Pulmonary artery endothelial cell (primary cell): ENCODE measurements around the gene YIPF6. TPM values are rescaled to one million over a fixed set of nuclear protein-coding genes. Genes with fewer than 3 reads are reported as not detected.
"Not testable (repeated sequence)": the region's sequence is repeated elsewhere in the genome, so short reads cannot be mapped to it uniquely, and the experiment has no call there.

ENCODE experiments used
- DNase-seq: peaks from one replicate; pipeline ENCODE4 v3.0.0-alpha.2; 2011; ENCODE audit warnings: low read depth, low spot score
- total RNA-seq: library from RNA; depleted of rRNA; stranded (reverse); fragments of >200 nt; gene quantifications from 2 replicates; pipeline ENCODE4 v1.2.3, GENCODE V29; 2014

YIPF6 gene, protein sequence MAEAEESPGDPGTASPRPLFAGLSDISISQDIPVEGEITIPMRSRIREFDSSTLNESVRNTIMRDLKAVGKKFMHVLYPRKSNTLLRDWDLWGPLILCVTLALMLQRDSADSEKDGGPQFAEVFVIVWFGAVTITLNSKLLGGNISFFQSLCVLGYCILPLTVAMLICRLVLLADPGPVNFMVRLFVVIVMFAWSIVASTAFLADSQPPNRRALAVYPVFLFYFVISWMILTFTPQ
- total RNA-seq = 24.1 and 25.1 TPM in 2 replicates

DNA sequence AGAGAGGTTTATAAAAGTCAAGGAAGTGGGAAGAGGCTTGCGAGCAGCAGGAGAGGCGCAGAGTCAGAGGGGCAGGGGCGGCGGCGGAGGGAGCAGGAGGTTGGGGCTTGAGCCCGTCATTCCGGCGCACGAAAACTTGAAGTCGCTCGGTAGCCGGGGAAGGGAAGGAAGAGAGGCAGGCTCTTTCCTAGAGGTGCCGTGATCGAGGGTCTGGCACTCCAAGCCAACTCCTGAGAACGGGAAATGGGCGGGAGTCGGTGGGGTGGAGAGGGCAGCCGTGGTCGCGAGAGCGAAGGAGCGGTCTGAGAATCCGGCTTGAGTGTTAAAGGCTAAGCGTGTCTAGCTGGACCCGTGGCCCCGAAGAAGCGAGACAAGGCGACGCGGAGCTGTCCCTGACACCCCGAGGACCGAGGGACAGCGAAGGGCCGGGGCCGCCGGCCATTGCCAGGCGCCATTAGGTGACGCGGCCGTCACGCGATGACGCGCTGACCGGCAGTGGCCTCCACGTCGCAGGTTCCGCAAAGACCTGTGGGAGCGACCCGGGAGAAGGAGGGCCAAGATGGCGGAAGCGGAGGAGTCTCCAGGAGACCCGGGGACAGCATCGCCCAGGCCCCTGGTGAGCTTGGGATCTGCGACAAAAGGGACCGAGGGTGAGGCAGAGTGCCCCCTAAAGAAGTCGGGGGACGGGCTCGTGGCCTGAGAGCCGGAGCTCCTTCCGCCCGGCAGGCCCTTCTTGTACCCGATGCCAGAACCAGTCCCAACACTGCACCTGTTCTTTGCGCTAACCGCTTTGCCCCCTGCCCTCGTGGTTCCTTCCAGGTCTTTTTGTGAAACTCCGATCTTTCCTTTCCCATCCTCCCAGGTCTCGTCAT is at the start of gene YIPF6:
Gene YIPF6 (plus strand): TSS at position 544 of the 872 bp plus-strand sequence. CDS start 16 bp downstream, at position 560.
- peak; percentile 33 for DNase-seq

DNA sequence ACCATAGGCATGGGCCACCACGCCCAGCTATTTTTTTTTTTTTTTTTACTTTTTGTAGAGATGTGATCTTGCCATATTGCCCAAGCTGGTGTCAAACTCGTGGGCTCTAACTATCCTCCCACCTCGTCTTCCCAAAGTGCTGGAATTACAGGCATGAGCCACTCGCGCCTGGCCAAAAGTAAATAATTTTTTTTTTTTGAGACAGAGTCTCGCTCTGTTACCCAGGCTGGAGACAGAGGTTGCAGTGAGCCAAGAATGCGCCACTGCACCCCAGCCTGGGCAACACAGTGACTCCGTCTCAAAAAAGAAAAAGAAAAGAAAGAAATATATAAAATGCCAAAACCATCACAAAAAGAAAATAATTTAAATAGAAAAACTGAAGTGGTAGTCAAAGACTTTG is 47.1 kb upstream of the YIPF6 start:
- DNase-seq = no peak

DNA sequence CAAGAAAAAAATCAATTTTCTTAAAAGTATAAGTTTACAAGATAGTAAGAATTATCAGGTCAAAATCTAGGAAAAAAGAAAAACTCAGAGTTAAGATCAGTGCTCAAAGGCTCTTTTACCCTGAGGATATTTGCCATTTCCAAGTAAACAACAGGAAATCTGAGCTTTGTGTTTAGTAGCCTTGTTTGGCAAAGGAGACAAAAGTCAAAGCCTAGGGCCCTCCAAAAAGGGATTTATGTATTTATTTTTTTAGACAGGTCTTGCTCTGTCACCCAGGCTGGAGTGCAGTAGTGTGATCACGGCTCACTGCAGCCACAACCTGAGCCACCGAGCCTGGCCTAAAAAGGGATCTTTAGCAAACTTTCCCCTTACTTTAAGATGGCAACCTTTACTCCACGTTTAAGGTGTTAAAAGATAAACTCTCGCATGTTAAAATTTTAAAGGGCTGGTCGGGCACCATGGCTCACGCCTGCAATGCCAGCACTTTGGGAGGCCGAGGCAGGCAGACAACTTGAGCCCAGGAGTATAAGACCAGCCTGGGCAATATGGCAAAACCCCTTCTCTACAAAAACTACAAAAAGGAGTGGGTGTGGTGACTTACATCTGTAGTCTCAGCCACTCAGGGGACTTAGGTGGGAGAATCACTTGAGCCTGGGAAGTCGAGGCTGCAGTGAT is 44.2 kb upstream of the YIPF6 start:
- no peak for DNase-seq

DNA sequence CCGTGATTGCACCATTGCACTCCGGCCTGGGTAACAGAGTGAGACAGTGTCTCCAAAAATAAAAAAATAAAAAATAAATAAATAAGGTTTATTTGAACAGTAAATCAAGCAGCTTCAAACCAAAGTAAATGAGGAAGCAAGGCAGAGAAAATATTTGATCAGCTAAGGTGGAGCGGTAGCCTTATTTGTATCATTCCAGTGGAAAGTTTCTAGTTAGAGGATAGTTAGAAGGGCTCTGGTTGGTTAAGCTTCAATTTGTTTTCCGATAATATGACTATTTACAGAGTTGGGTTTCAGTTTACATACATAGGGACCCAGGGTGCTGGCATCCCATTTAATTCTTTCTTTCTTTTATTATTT is 43.7 kb upstream of the YIPF6 start:
- no peak for DNase-seq

DNA sequence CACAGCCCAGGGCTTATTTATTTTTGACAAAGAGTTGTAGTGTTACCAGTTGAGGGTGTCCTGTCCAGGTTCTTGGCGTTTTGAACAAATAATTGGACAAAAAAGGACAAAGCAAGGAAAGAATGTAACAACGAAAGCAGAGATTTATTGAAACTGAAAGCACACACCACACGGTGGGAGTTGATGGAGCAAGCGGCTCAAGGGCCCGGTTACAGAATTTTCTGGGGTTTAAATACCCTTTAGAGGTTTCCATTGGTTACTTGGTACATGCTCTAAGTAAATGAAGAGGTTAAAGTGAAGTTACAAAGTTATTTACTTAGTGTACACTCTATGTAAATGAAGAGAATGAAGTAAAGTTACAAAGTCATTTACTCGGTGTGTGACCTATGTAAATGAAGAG is 37.8 kb upstream of the YIPF6 start:
- no peak for DNase-seq

DNA sequence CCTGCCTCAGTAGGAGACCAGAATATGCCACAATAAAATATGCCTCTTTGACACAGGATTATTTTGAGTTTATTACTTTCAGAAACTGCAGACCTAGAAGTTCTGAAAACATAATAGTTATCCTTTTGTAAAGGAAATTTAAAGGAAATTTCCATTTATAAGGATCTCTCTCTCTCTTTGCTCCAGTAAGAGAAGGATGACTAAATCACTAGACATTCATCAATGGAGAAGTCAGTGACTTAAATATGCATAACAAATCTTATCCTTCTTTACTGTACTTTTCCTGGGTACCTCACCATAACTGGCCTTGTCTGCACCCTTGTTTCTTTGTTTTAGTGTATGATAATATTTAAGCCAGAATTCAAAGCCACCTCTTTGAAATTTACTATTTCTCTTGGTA is 37.3 kb upstream of the YIPF6 start:
- DNase-seq = no peak

DNA sequence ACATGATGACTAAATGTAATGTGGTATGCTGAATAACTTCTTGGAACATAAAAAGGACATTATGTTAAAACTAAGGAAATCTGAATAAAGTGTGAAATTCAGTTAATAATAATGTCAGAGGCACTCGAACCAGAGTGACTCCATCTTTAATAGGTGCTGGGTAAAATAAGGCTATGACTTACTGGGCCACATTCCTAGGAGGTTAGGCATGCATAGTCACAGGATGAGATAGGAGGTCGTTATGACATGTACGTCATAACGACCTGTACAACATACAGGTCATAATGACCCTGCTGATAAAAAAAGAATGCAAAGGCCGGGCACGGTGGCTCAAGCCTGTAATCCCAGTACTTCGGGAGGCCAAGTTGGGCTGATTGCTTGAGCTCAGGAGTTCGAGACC is 36.7 kb upstream of the YIPF6 start:
- DNase-seq = no peak

DNA sequence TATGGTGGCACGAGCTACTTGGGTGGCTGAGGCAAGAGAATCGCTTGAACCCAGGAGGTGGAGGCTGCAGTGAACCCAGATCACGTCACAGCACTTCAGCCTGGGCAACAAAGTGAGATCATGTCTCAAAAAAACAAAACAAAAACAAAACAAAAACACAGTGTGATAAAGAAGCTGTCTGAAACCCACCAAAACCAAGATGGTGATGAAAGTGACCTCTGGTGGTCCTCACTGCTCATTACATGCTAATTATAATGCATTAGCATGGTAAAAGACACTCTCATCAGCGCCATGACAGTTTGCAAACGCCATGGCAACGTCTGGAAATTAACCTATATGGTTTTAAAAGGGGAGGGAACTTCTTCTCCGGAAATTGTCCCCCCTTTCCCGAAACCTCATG is 36.2 kb upstream of the YIPF6 start:
- no peak for DNase-seq

DNA sequence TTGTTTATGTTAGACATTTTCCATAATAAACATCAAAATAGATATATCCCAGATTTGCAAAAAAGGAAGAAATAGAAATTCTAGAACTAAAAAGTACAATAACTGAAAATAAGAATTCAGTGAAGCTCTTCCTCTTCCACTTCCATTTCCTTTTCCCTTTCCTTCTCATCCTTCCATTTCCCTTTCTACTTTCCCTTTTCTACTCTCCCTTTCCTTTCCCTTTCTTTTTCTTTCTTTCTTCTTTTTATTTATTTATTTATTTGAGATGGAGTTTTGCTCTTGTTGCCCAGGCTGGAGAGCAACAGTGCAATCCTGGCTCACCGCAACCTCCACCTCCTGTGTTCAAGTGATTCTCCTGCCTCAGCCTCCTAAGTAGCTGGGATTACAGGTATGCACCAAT is 35.0 kb upstream of the YIPF6 start:
- DNase-seq = no peak

DNA sequence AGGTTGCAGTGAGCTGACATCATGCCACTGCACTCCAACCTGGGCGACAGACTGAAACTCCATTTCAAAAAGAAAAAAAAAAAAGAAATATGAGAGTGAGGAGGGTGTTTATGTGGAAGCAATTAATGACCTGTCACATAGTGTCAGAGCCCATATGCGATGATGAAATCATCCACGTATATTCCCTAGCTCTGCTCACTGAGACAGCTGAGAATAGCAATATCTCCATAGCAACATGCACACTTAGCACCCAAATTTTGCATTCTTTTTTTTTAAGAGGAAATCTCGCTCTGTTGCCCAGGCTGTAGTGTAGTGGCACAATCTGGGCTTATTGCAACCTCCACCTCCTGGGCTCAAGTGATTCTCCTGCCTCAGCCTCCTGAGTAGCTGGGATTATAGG is 34.1 kb upstream of the YIPF6 start:
- DNase-seq = no peak

DNA sequence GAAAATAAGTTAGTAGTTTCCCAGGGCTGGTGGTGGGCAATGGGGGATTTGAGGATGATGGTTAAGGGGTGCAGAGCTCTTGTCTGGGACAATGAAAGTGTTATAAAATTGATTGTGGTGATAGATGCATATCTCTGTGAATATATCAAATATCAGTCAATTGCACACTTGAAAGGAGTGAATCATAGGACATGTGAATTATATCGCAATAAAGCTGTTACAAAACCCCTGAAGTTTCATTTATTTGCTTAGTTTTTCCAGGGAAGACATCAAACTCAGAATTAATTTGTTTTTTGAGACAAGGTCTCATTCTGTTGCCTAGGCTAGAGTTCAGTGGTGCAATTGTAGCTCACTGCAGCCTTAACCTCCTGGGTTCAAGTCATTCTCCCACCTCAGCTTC is 17.9 kb upstream of the YIPF6 start:
- DNase-seq = no peak

DNA sequence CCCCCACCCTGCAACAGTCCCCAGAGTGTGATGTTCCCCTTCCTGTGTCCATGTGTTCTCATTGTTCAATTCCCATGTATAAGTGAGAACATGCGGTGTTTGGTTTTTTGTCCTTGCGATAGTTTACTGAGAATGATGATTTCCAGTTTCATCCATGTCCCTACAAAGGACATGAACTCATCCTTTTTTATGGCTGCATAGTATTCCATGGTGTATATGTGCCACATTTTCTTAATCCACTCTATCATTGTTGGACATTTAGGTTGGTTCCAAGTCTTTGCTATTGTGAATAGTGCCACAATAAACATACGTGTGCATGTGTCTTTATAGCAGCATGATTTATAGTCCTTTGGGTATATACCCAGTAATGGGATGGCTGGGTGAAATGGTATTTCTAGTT is 12.7 kb upstream of the YIPF6 start:
- not testable (repeated sequence) for DNase-seq

DNA sequence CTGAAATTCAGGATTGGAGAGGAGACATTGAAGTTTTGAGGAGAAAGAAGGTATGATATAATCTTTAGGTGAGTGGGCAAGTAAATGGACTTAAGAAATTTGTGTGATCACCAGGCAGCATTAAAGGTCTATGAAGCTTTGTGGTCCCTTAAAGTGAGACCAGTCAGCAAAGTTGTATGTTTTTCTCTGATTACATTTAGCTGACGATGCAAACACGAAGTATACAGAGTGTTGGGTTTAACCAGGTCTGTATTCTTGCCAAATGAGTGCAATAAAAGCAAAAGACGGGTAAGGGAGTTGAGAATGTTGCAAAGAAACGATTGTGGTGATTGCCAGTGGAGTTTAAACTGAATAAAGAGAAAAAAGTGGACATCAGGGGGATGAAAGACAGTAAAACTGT is 11.6 kb upstream of the YIPF6 start:
- DNase-seq = no peak

DNA sequence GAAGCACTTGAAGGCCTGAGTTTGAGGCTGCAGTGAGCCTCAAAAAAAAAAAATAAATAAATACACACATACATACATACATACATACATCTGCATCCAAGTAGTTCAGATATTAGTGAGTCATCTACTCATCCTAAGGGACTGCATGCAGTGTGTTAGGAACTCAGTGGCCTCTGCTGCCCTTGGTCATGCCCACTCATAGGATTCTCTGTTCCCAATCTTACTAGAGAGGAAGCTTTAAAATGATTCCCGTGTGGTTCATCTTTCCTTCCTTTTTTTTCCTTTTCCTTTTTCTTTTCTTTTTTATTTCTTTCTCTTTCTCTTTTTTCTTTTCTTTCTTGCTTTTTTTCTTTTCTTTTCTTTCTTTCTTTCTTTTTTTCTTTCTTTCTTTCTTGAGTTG is 10.9 kb upstream of the YIPF6 start:
- DNase-seq = no peak

DNA sequence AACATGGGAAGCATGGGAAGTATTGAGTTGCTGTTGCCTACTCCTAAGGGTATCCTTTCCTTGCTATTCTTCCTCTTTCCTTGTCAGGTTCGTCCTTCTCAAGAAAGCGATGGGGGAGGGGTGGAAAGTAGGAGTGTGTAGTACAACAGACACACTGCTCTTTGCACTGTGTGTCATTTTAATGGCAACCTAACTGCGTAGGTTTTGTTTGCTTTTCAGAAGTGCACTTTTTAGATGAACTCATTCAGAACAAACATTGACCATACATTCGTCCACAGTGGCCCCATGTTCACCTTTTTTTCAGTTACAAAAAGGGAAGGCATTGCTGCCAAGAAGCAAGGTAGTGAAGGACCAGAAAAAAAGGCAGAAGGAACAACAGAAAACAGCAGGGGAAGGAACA is 10.2 kb upstream of the YIPF6 start:
- no peak for DNase-seq

DNA sequence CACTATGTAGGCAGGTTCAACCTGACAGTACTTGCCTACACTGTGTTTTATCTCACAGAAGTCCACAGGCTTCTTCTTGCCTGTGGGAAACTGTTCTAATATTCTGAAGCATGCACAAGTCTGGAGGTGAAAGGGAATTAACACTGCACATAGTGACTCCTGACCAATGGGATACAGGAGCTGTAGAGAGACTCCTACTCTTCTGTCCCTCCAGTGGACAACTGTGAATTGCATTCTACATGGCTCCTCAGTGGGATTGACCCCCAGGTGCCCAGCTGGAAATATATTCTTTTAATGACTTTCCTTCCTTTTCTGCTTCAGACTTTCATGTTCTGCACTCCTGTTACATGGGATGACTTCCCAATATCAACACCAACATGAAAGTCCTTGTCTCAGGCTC is 8.2 kb upstream of the YIPF6 start:
- DNase-seq = no peak

DNA sequence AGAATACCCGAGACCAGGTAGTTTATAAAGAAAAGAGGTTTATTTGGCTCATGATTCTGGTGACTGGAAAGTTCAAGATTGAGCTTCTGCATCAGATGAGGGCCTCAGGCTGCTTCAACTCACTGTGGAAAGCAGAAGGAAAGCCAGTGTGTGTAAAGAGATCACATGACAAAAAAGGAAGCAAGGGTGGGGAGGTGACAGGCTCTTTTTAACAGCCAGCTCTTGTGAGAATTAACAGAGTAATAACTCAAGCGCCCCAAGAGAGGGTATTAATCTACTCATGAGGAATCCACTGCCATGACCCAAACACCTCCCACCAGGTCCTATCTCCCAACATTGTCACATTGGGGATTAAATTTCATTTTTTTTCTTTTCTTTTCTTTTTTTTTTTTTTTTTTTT is 6.3 kb upstream of the YIPF6 start:
- no peak for DNase-seq

DNA sequence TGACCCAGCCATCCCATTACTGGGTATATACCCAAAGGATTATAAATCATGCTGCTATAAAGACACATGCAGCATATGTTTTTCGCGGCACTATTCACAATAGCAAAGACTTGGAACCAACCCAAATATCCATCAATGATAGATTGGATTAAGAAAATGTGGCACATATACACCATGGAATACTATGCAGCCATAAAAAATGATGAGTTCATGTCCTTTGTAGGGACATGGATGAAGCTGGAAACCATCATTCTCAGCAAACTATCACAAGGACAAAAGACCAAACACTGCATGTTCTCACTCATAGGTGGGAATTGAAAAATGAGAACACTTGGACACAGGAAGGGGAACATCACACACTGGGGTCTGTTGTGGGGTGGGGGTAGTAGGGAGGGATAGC is 5.1 kb upstream of the YIPF6 start:
- not testable (repeated sequence) for DNase-seq

DNA sequence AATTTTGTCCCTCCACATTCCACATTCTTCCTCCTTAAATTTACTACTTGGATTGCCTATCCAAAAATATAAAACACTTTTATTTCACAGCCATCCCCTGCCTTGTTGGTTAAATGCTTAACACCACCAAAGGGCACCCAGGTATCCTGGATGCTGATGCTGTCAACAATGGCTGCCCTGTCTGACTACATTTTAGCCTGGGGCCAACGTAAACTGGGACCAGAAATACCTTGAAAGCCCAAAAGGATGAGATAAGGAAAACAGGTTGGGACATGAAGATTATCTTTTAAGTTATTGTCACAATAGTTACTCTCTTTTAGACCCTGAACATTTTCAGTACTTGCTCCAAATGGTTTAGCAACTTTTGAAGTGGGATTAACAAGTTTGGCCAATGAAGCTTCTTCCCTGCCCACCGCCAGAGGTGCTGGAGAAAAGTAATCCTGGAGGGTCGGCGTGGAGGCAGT is 775 bp upstream of the YIPF6 start:
- DNase-seq = no peak

DNA sequence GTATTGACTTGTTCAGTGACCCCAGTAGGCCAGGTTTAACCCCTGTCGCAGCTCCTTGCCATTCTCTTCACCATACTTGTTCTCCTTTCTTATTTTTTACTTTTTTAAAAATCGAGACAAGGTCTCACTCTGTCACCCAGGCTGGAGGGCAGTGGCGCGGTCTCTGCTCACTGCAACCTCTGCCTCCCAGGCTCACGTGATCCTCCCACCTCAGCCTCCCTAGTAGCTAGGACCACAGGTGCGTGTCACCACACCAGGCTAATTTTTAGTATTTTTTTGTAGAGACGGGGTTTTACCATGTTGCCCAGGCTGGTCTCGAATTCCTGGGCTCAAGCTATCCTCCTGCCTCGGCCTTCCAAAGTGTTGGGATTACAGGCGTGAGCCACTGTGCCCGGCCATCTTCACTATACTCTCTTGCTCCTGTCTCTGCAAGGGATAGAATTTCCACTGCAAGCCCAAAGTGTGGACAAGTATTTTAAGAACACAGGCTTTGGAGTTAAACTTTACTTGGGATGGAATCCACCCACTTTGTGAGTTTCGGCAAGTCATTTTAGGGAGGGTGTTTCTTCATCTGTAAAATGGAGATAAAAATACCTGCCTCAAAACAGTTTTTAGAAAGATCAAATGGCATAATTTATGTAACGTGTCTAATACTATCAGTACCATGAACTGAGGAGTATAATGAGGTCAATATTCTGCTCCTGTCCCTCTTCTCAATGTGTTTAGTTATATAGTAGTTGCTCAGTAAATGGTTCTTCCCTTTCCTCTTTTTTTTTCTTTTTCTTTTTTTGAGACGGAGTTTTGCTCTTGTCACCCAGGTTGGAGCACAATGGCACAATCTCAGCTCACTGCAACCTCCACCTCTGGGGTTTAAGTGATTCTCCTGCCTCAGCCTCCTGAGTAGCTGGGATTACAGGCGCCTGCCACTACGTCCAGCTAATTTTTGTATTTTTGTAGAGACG is 973 bp downstream of the YIPF6 start:
- DNase-seq = no peak
